HepG2 (cell line): ENCODE data around the gene SEMA4B. TPM values are rescaled to one million over a fixed set of nuclear protein-coding genes. Genes with fewer than 3 reads are reported as not detected.

Source experiments
- FLYWCH1 ChIP-seq: sonication (generic); formaldehyde crosslinking; IDR thresholded peaks from 2 replicates; pipeline ENCODE4 v1.8.1; 2023; ENCODE audit warnings: mild to moderate bottlenecking, missing genetic modification reagents
- GATAD2A ChIP-seq: IDR thresholded peaks from 2 replicates; pipeline ENCODE4 v1.6.1; 2016
- HNRNPL ChIP-seq: fragments of 200-400 bp; formaldehyde crosslinking; IDR thresholded peaks from 2 replicates; pipeline ENCODE4 v1.6.1; 2017; ENCODE audit warnings: mild to moderate bottlenecking, low read depth, low read length
- IRF2 ChIP-seq: IDR thresholded peaks from 2 replicates; pipeline ENCODE4 v1.6.1; 2018; ENCODE audit warnings: missing genetic modification reagents, missing compliant biosample characterization
- KLF11 ChIP-seq: IDR thresholded peaks from 2 replicates; pipeline ENCODE4 v1.6.1; 2016; ENCODE audit warnings: missing compliant biosample characterization
- MATR3 ChIP-seq: sonication (generic); formaldehyde crosslinking; IDR thresholded peaks from 2 replicates; pipeline ENCODE4 v1.4.0; 2020; ENCODE audit warnings: missing genetic modification reagents
- MXD3 ChIP-seq: IDR thresholded peaks from 2 replicates; pipeline ENCODE4 v1.6.1; 2016; ENCODE audit warnings: mild to moderate bottlenecking, missing biosample characterization, missing genetic modification reagents
- PHF8 ChIP-seq: sonication (generic); formaldehyde crosslinking; IDR thresholded peaks from 2 replicates; pipeline ENCODE4 v1.5.0; 2020; ENCODE audit warnings: missing genetic modification reagents
- SOX13 ChIP-seq, 3 experiments: fragments of 450-650 bp in 1 of 3; sonication (generic) in 1 of 3; formaldehyde crosslinking in 1 of 3; IDR thresholded peaks in 2 of 3; conservative IDR thresholded peaks in 1 of 3; 2 replicates each; pipeline versions ENCODE4 v1.5.0 to v1.6.1; 2016 to 2020; ENCODE audit warnings: antibody characterized with exemption in 1 of 3, mild to moderate bottlenecking in 1 of 3, missing compliant biosample characterization in 1 of 3, missing genetic modification reagents in 1 of 3, moderate library complexity in 1 of 3
- SRSF9 ChIP-seq: fragments of 200-400 bp; formaldehyde crosslinking; IDR thresholded peaks from 2 replicates; pipeline ENCODE4 v1.6.1; 2018; ENCODE audit warnings: borderline replicate concordance, mild to moderate bottlenecking, low read depth, low read length; ENCODE audit not compliant: insufficient read depth, poor library complexity, severe bottlenecking
- TP53 ChIP-seq: sonication (generic); formaldehyde crosslinking; conservative IDR thresholded peaks from 2 replicates; pipeline ENCODE4 v1.4.0; 2020; ENCODE audit warnings: missing genetic modification reagents
- ZNF496 ChIP-seq: sonication (generic); formaldehyde crosslinking; IDR thresholded peaks from 2 replicates; pipeline ENCODE4 v1.8.1; 2023; ENCODE audit warnings: mild to moderate bottlenecking, moderate library complexity, missing genetic modification reagents; ENCODE audit not compliant: insufficient replicate concordance
- ZNF501 ChIP-seq: sonication (generic); formaldehyde crosslinking; IDR thresholded peaks from 2 replicates; pipeline ENCODE4 v1.5.1; 2020; ENCODE audit warnings: mild to moderate bottlenecking, moderate library complexity, missing genetic modification reagents
- ZNF605 ChIP-seq: sonication (generic); formaldehyde crosslinking; IDR thresholded peaks from 2 replicates; pipeline ENCODE4 v1.8.0; 2022; ENCODE audit warnings: mild to moderate bottlenecking, missing genetic modification reagents
- ZNF619 ChIP-seq: sonication (generic); formaldehyde crosslinking; IDR thresholded peaks from 2 replicates; pipeline ENCODE4 v1.4.0; 2020; ENCODE audit warnings: mild to moderate bottlenecking, missing genetic modification reagents
- ZNF660 ChIP-seq: sonication (generic); formaldehyde crosslinking; IDR thresholded peaks from 2 replicates; pipeline ENCODE4 v1.5.1; 2020; ENCODE audit warnings: mild to moderate bottlenecking, low read depth, missing genetic modification reagents, borderline replicate concordance
- ZNF687 ChIP-seq: sonication (generic); formaldehyde crosslinking; IDR thresholded peaks from 2 replicates; pipeline ENCODE4 v1.5.1; 2020; ENCODE audit warnings: mild to moderate bottlenecking, missing genetic modification reagents, moderate library complexity
- ZNF768 ChIP-seq: sonication (generic); formaldehyde crosslinking; IDR thresholded peaks from 2 replicates; pipeline ENCODE4 v1.4.0; 2020; ENCODE audit warnings: missing genetic modification reagents
- ZNF780A ChIP-seq: sonication (generic); formaldehyde crosslinking; IDR thresholded peaks from 2 replicates; pipeline ENCODE4 v1.8.0; 2022; ENCODE audit warnings: mild to moderate bottlenecking, missing genetic modification reagents, moderate library complexity
- ZNF784 ChIP-seq: sonication (generic); formaldehyde crosslinking; IDR thresholded peaks from 2 replicates; pipeline ENCODE4 v1.5.1; 2020; ENCODE audit warnings: missing genetic modification reagents, mild to moderate bottlenecking, borderline replicate concordance
- ZNF839 ChIP-seq: sonication (generic); formaldehyde crosslinking; IDR thresholded peaks from 2 replicates; pipeline ENCODE4 v1.4.0; 2020; ENCODE audit warnings: missing genetic modification reagents, mild to moderate bottlenecking, borderline replicate concordance
- ZZZ3 ChIP-seq: sonication (generic); formaldehyde crosslinking; IDR thresholded peaks from 2 replicates; pipeline ENCODE4 v1.4.0; 2020; ENCODE audit warnings: missing genetic modification reagents, mild to moderate bottlenecking, borderline replicate concordance
- polyA plus RNA-seq, 8 experiments: library from polyadenylated mRNA; depleted of rRNA in 3 of 8; stranded (reverse) in 7 of 8; unstranded in 1 of 8; fragments of >200 nt; fragmentation: Illumina TruSeq in 4 of 8; extraction: Trizol in 4 of 8; gene quantifications; 2 replicates each; pipeline versions ENCODE4 v1.2.1 to v1.2.3, GENCODE V29; 2011 to 2016; ENCODE audit warnings: low read depth in 4 of 8, missing spikeins in 1 of 8, mixed read lengths in 1 of 8; ENCODE audit not compliant: insufficient read depth in 1 of 8
- total RNA-seq, 5 experiments: library from RNA; depleted of rRNA; stranded (reverse); fragments of >200 nt; fragmentation: Illumina TruSeq; extraction: Trizol; gene quantifications; 2 replicates each; pipeline ENCODE4 v1.2.3, GENCODE V29; 2016; ENCODE audit warnings: low read depth in 1 of 5
- TF ChIP-seq, protein P1 (sequence below): IDR thresholded peaks from 2 replicates; pipeline ENCODE4 v1.6.1; 2016; ENCODE audit warnings: missing biosample characterization, missing genetic modification reagents, low read depth

SEMA4B gene
- total and polyA plus RNA-seq, 2 of the 13 experiments (the other 11 are each of a cell fraction or from before 2014, with no cell fraction given): 2.1 to 17.0 TPM

- TF ChIP-seq IRF2 (0 out of 2 replicates have a peak, but pooled peaks have one; percentile 40), HNRNPL (0 out of 2 replicates have a peak, but pooled peaks have one; percentile 18), GATAD2A (CRISPR knock-in tag) (peak; percentile 37; the same call in 1 of the 2 replicates), PHF8 (CRISPR knock-in tag) (peak; percentile 57), ZNF496 (CRISPR knock-in tag) (no peak), ZNF660 (0 out of 2 replicates have a peak, but pooled peaks have one; percentile 63), ZNF768 (CRISPR knock-in tag) (peak; percentile 52; the same call in 1 of the 2 replicates), TP53 (CRISPR knock-in tag) (no peak), ZNF501 (CRISPR knock-in tag) (peak; percentile 72; the same call in 1 of the 2 replicates), ZZZ3 (CRISPR knock-in tag) (no peak), MATR3 (CRISPR knock-in tag) (no peak), SOX13 (IDR thresholded peaks at IDR 0.05) (0 out of 2 replicates have a peak, but pooled peaks have one; percentile 3), SOX13 (CRISPR knock-in tag; conservative IDR thresholded peaks at IDR 0.05 in 1 of 2, IDR thresholded peaks at IDR 0.05 in 1 of 2) (no peak; a peak in 1 of 4 replicates), ZNF687 (peak; percentile 98), ZNF780A (CRISPR knock-in tag) (no peak), ZNF784 (no peak), ZNF839 (CRISPR knock-in tag) (no peak), KLF11 (CRISPR knock-in tag) (0 out of 2 replicates have a peak, but pooled peaks have one; percentile 33), SRSF9 (no peak), FLYWCH1 (no peak), ZNF619 (CRISPR knock-in tag) (peak; percentile 87; the same call in 1 of the 2 replicates), MXD3 (CRISPR knock-in tag) (0 out of 2 replicates have a peak, but pooled peaks have one; percentile 27), ZNF605 (CRISPR knock-in tag) (peak; percentile 51; the same call in 1 of the 2 replicates)
- TF ChIP-seq, protein P1, sequence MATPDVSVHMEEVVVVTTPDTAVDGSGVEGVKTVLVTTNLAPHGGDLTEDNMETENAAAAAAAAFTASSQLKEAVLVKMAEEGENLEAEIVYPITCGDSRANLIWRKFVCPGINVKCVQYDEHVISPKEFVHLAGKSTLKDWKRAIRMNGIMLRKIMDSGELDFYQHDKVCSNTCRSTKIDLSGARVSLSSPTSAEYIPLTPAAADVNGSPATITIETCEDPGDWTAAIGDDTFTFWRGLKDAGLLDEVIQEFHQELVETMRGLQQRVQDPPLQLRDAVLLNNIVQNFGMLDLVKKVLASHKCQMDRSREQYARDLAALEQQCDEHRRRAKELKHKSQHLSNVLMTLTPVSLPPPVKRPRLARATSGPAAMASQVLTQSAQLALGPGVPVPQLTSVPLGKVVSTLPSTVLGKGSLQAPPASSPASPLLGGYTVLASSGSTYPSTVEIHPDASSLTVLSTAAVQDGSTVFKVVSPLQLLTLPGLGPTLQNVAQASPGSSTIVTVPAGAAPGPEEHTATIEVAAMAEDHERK (CRISPR knock-in tag): no peak
These were observed 48.2 kb downstream of the SEMA4B start, which contains the start of gene TTLL13 (continued) for GRCh38 chr15:90249203-90249863.
